Transverse colon (tissue), 4 donors: ENCODE measurements around the gene STARD10.

ENCODE experiments used
- POLR2A ChIP-seq: fragments of 450-650 bp; IDR thresholded peaks from one replicate; pipeline ENCODE4 v1.6.1; 2016; ENCODE audit warnings: antibody characterized with exemption, mild to moderate bottlenecking, moderate library complexity
- POLR2AphosphoS5 ChIP-seq, 3 donors: sonication (generic); formaldehyde crosslinking; IDR thresholded peaks; one replicate each; pipeline ENCODE4 v1.6.1; 2016; ENCODE audit warnings: antibody characterized with exemption in 3 of 3
- TF ChIP-seq, protein P1 (sequence below), 5 experiments: fragments of 200-600 bp in 3 of 5; fragments of 450-650 bp in 2 of 5; sonication (generic) in 3 of 5; IDR thresholded peaks; 1 replicate in 2 of 5; 2 replicates in 3 of 5; pipeline ENCODE4 v1.5.1; 2016 to 2017; ENCODE audit warnings: antibody characterized with exemption in 5 of 5, inconsistent platforms in 3 of 5, mild to moderate bottlenecking in 2 of 5, moderate library complexity in 1 of 5

DNA sequence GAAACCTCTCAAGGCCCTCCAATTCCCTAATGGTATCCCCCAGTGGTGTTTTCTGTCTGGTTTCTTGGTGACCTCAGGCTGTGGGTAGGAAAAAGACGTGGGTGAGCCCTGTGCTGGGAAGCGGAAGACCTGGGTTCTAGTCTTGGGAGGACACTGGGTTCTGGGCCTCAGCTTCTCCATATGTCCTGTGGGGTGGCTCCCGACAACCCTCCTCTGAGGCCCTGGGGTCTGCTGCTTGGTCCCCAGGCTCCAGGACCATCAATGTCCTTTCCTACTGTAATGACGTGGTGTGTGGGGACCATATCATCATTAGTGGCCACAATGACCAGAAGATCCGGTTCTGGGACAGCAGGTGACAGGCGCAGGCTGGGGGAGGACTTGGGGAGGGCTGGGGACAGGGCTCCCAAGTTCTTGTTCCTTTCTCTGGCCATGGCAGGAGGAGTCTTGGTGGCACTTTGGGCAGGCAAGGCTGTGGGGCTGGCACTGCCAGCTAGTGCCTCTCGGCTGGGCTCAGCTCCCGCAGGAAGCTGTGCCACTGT is 33.2 kb upstream of the STARD10 start:
- TF ChIP-seq POLR2AphosphoS5 (IDR thresholded peaks at IDR 0.05): no peak
- TF ChIP-seq, protein P1, sequence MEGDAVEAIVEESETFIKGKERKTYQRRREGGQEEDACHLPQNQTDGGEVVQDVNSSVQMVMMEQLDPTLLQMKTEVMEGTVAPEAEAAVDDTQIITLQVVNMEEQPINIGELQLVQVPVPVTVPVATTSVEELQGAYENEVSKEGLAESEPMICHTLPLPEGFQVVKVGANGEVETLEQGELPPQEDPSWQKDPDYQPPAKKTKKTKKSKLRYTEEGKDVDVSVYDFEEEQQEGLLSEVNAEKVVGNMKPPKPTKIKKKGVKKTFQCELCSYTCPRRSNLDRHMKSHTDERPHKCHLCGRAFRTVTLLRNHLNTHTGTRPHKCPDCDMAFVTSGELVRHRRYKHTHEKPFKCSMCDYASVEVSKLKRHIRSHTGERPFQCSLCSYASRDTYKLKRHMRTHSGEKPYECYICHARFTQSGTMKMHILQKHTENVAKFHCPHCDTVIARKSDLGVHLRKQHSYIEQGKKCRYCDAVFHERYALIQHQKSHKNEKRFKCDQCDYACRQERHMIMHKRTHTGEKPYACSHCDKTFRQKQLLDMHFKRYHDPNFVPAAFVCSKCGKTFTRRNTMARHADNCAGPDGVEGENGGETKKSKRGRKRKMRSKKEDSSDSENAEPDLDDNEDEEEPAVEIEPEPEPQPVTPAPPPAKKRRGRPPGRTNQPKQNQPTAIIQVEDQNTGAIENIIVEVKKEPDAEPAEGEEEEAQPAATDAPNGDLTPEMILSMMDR (IDR thresholded peaks at IDR 0.05): no peak
- no peak for TF ChIP-seq POLR2A
